SU-DHL-6 (cell line): ENCODE results near the gene ZIC4.

Experiments used
- H2AFZ ChIP-seq: fragments of 200-600 bp; sonication (generic); 2 replicates; pipeline ENCODE4 v1.6.1; 2014; ENCODE audit warnings: low read depth, mild to moderate bottlenecking, moderate library complexity, mixed read lengths, antibody characterized with exemption, low read length; ENCODE audit not compliant: severe bottlenecking
- H3F3A ChIP-seq: fragments of 200-600 bp; shearing (Covaris generic); 2 replicates; pipeline ENCODE4 v1.6.0; 2016; ENCODE audit warnings: antibody characterized with exemption, mild to moderate bottlenecking; ENCODE audit not compliant: insufficient read depth
- H3K27ac ChIP-seq: fragments of 200-600 bp; sonication (generic); 2 replicates; pipeline ENCODE4 v1.5.1; 2016; ENCODE audit warnings: low read depth, mild to moderate bottlenecking, low read length, moderate library complexity, mixed read lengths
- H3K27me3 ChIP-seq: fragments of 200-600 bp; sonication (generic), shearing (Covaris generic); 2 replicates; pipeline ENCODE4 v1.6.0; 2014; ENCODE audit warnings: mild to moderate bottlenecking, low read length
- H3K36me3 ChIP-seq: fragments of 200-600 bp; sonication (generic); 2 replicates; pipeline ENCODE4 v1.6.1; 2014; ENCODE audit warnings: mild to moderate bottlenecking, low read length, mixed read lengths
- H3K4me2 ChIP-seq: fragments of 300-600, 200-600 bp; shearing (Covaris generic), sonication (generic); 2 replicates; pipeline ENCODE4 v1.6.0; 2014; ENCODE audit warnings: low read length, low read depth, mild to moderate bottlenecking; ENCODE audit not compliant: poor library complexity, severe bottlenecking
- H3K4me3 ChIP-seq: fragments of 200-600 bp; sonication (generic); 2 replicates; pipeline ENCODE4 v1.5.1; 2014; ENCODE audit warnings: antibody characterized with exemption, low read length, mild to moderate bottlenecking, mixed read lengths; ENCODE audit not compliant: insufficient read depth, poor library complexity, severe bottlenecking
- H3K79me2 ChIP-seq: fragments of 200-600 bp; sonication (generic); 2 replicates; pipeline ENCODE4 v1.6.1; 2014; ENCODE audit warnings: mild to moderate bottlenecking, low read length, moderate library complexity; ENCODE audit not compliant: insufficient read depth
- H3K9ac ChIP-seq: fragments of 200-600 bp; sonication (generic); 2 replicates; pipeline ENCODE4 v1.7.0; 2014; ENCODE audit warnings: mild to moderate bottlenecking, low read length
- H3K9me2 ChIP-seq: fragments of 200-600 bp; sonication (generic); replicated peaks from 2 replicates; pipeline ENCODE4 v1.6.1; 2014; ENCODE audit warnings: low read length; ENCODE audit not compliant: insufficient read depth
- H3K9me3 ChIP-seq: fragments of 200-600 bp; sonication (generic); 2 replicates; pipeline ENCODE4 v1.6.1; 2014; ENCODE audit warnings: low read length, mixed read lengths; ENCODE audit not compliant: insufficient read depth
- H4K20me1 ChIP-seq: fragments of 200-600 bp; sonication (generic); 2 replicates; pipeline ENCODE4 v1.6.1; 2014; ENCODE audit warnings: low read depth, mild to moderate bottlenecking, antibody characterized with exemption, low read length, moderate library complexity, mixed read lengths
- EZH2phosphoT487 ChIP-seq: fragments of 200-600 bp; sonication (generic), shearing (Covaris generic); conservative IDR thresholded peaks from 2 replicates; pipeline ENCODE4 v1.6.1; 2018; ENCODE audit warnings: mild to moderate bottlenecking, antibody characterized with exemption, low read length, moderate library complexity, mixed read lengths
- TF ChIP-seq, protein P1 (sequence below): fragments of 200-600 bp; sonication (generic); IDR thresholded peaks from one replicate; pipeline ENCODE4 v1.5.1; 2017; ENCODE audit warnings: antibody characterized with exemption, mild to moderate bottlenecking, low read length, moderate library complexity; ENCODE audit not compliant: insufficient read depth, poor library complexity, severe bottlenecking

The ZIC4 gene

DNA sequence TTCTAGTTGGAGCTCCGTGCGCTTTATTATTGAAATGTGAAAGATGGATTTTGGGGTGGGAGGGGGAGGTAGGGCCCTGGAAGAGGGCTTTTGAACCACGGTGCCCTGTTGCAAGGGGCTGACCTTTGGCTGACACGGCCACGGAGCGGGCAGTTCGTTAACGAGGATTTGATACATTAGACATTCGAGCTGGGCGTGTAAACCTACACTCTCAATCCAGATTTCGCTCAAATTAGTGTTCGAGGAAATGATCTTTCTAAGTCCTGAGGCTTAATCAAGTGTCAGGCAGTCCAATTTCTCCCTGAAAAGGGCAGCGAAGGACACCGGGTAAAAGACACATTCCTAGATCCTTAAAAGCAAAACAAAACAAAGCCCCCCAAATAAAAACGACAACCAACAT, 15.9 kb upstream of the ZIC4 start:
- H4K20me1 ChIP-seq: no peaks in the 10 kb centered on the region
- no peaks in the 10 kb centered on the region for H3K9me3 ChIP-seq
- H3K27ac ChIP-seq: no peak overlapping the region
- no peaks in the 10 kb centered on the region for H3K79me2 ChIP-seq
- TF ChIP-seq EZH2phosphoT487: no peak
- TF ChIP-seq, protein P1, sequence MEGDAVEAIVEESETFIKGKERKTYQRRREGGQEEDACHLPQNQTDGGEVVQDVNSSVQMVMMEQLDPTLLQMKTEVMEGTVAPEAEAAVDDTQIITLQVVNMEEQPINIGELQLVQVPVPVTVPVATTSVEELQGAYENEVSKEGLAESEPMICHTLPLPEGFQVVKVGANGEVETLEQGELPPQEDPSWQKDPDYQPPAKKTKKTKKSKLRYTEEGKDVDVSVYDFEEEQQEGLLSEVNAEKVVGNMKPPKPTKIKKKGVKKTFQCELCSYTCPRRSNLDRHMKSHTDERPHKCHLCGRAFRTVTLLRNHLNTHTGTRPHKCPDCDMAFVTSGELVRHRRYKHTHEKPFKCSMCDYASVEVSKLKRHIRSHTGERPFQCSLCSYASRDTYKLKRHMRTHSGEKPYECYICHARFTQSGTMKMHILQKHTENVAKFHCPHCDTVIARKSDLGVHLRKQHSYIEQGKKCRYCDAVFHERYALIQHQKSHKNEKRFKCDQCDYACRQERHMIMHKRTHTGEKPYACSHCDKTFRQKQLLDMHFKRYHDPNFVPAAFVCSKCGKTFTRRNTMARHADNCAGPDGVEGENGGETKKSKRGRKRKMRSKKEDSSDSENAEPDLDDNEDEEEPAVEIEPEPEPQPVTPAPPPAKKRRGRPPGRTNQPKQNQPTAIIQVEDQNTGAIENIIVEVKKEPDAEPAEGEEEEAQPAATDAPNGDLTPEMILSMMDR: no peak
- H3K27me3 ChIP-seq: no peaks in the 10 kb centered on the region
- no peaks in the 10 kb centered on the region for H3K36me3 ChIP-seq
- H3K9ac ChIP-seq: no peak overlapping the region
- no peak overlapping the region for H2AFZ ChIP-seq
- no peaks in the 10 kb centered on the region for H3F3A ChIP-seq
- H3K4me3 ChIP-seq: no peak overlapping the region
- no peaks in the 10 kb centered on the region for H3K9me2 ChIP-seq
- H3K4me2 ChIP-seq: no peak overlapping the region

DNA sequence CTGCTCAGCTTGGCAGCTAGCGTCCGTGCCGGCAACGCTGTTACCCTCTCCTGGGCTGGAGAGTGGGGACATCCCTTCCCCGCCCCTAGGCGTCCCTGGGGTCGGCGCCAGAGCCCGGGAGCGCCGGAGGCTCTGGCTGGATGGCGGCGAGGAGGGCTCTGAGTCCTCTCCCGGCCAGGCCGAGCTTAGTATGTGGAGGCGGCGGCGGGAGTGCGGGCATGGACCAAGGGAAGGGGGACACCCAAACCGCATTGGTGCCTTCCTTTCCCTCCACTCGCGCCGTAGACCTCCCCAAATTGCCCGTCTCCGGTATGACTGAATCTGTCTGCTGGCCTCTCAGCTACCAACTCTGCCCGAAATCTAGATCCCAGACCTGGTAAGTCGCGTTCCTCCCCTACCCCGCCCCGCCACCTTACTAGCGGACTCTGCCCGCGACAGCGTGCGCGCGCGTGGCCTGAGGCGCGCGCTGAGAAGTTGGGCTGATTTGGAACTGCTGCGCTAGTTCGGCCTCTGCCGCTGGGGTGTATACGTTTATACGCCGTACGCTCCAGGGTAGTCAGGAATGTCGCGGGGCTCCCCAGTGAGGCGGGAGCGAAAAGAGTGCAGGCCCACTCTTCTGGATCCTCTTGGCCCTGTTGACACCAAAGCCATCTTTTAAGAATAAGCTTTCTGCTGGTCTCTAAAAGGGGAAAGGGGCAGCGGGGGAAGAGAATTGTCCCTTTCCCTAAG, 15.0 kb upstream of the ZIC4 start:
- no peak overlapping the region for H3K4me3 ChIP-seq
- no peaks in the 10 kb centered on the region for H3K9me3 ChIP-seq
- no peaks in the 10 kb centered on the region for H3F3A ChIP-seq
- no peaks in the 10 kb centered on the region for H4K20me1 ChIP-seq
- no peak overlapping the region for H3K9ac ChIP-seq
- no peak overlapping the region for H2AFZ ChIP-seq
- no peaks in the 10 kb centered on the region for H3K27me3 ChIP-seq
- TF ChIP-seq, protein P1: no peak
- no peak for TF ChIP-seq EZH2phosphoT487
- H3K4me2 ChIP-seq: no peak overlapping the region
- no peaks in the 10 kb centered on the region for H3K9me2 ChIP-seq
- no peak overlapping the region for H3K27ac ChIP-seq
- no peaks in the 10 kb centered on the region for H3K79me2 ChIP-seq
- H3K36me3 ChIP-seq: no peaks in the 10 kb centered on the region

DNA sequence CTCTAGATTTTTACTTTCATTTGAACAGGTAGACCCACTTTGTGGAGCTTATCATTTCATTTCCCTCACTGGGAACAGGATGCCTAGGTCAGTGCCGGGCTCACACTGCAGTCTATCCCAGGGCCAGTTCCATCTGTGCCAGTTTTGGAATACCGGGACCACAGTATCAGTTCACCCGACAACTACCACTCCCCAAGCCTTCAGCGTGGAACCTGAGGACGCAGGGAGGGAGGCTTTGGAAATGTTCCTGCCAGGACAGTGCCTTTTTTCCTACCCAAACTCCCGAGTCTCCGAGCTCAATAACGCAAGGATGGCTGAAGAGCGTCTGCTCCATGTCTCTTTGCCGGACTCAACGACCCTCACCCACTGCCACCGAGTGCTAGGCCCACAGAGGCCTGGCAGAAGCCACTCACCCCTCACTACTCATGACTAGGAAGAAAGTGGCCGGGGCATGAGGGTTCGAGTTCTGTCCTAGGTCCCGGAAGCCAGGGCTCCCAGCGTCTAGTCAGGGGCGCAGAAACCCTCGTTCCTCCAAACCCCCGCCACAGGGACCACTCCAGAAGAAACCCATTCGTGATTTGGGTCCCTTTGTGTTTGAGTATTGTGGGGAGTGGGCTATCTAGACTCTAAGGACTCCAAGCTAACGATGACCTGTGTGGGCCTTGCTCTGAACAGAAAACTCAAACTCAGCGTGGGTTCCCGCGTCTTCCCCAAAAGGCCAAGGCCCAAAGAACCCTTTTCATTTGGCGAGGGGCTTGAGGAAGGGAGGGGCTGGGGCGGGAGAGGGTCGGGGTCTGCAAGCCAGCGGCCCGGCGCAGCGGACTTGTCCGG, 14.2 kb upstream of the ZIC4 start:
- H3K9me3 ChIP-seq: no peaks in the 10 kb centered on the region
- H3K4me2 ChIP-seq: no peak overlapping the region
- H4K20me1 ChIP-seq: no peaks in the 10 kb centered on the region
- no peaks in the 10 kb centered on the region for H3K79me2 ChIP-seq
- no peaks in the 10 kb centered on the region for H3K9me2 ChIP-seq
- H2AFZ ChIP-seq: no peak overlapping the region
- TF ChIP-seq EZH2phosphoT487: no peak
- TF ChIP-seq, protein P1: no peak
- no peak overlapping the region for H3K9ac ChIP-seq
- no peaks in the 10 kb centered on the region for H3K27me3 ChIP-seq
- no peak overlapping the region for H3K27ac ChIP-seq
- no peaks in the 10 kb centered on the region for H3F3A ChIP-seq
- H3K4me3 ChIP-seq: no peak overlapping the region
- H3K36me3 ChIP-seq: no peaks in the 10 kb centered on the region
